ENCODE measurements around the gene GTF2H1.

GTF2H1 gene

DNA sequence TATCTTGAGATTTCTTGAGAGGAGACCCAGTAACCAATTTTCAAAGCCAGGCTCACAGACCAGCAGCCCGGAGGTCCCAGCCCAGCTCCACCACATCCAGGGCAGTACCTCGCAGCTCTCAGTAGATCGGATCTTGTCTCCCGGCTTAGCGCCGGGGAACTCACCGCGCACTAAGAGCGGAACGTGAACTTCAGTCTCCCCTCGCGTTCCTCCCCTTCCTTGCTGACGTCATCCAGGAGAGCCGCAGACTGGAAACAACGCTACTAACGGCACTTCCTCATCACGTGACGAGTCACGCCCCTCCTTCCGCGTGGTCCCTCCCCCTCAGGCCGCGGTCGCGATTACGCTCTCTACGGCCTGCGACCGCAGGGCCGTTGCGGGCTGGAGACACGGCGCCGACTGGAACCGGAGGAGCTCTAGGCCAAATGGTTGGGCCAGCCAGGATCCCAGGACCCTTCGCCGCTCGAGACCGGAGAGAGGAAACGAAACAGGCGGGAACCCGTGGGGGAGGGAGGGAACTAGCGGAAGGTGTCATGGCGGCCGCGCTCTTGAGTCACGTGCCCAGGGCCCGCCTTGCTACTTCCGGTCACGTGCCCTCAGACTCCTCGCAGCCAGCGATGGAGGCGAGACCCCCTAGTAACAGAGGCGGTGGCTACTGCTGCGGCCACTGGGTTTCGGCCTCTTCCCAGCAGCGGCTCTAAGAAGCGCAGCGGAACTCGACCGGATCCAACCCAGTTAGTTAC, at the start of gene GTF2H1, which contains the start of gene HPS5:
Gene GTF2H1, plus strand, starts transcription at position 599 of the 743 bp plus-strand sequence. CDS start 10,508 bp downstream, outside the sequence.
Gene HPS5, minus strand, starts transcription at position 172 of the 743 bp plus-strand sequence. CDS start 4,282 bp downstream, outside the sequence.
- DNase-seq: peak; percentile 99

DNA sequence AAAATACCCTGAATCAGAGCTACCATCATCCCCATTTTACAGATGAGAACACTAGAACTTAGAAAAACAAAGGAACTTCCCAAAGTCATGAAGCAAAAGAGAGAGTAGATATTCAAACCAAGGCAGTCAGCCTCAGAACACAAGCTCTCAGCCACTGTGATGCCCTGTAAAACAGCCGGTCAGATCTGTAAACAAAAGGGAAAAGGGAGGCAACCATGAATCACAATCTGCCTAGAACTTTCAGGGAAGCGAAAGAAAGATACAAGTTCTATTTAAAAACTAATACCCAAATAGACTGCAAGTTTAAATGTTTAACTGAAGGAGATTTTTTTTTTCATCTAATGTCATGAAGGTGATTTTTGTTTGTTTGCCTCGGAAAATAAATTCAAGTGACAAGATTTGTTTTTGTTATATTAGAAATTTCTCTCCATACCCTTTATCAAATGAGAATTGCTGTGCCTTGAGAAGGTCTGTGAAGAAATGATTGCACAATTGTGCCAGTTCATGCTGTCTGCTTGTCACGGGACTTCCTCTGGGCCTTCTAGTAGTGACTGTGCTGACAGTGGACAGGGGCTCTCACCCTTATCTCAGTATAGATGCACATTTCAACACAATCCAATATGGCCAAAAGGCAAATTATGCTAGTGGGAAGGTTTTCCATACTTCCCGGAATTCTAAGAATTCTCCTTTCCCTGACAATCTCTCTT, 44.6 kb upstream of the GTF2H1 start:
- no peak for DNase-seq

DNA sequence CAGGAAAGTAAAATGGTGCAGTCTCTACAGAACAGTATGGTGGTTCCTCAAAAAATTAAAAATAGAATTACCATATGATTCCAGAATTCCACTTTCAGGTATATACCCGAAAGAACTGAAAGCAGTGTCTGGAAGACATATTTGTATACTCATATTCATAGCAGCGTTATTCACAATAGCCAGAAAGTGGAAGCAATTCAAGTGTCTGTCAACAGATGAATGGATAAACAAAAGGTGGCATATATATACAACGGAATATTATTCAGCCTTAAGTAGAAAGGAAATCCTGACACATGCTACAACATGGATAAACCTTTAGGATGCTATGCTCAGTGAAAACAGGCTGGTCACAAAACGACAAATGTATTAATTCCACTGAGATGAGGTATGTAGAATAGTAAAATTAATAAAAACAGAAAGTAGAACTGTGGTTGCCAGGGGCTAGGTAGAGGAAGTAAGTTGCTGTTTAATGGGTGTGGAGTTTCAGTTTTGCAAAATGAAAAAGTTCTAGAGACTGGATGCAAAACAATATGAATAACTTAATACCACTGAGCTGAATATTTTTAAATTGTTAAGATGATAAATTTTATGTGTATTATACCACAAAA, 41.8 kb upstream of the GTF2H1 start:
- no peak for DNase-seq

DNA sequence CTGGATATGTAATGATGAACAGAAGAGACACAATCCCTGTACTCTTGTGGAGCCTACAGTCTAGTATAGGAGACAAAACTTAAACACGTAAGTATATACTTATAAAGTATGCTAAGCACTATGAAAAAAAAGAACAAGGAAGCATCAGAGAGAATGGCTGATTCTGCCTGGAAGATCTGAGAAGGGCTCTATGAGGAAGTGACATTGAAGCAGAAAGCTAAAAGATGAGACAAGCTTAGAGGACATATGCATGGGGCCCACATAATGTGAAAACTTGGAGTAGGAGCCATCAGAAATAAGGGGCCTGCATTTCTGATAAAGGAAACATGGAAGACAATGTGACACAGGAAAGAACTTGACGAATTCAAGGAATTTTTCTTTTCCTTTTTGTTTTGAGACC, 39.7 kb upstream of the GTF2H1 start:
- no peak for DNase-seq

DNA sequence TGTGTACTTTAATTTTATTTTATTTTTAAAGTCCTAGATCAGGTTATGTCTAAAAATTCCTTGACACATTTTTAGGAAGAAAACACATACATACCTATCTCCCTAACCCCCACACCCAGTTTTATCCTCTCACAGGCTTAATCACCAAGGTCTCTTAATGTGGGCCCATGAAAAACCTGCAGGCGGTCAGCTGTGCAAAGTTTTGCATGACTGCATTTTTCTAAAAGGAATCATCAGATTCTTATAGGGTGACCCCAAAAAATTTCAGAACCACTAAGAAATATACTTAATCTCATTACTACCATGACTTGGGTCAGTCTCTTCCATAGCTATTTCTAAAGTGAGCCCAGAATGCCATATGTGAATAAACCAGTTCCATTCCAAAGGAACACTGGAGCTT, 36.5 kb upstream of the GTF2H1 start:
- no peak for DNase-seq

DNA sequence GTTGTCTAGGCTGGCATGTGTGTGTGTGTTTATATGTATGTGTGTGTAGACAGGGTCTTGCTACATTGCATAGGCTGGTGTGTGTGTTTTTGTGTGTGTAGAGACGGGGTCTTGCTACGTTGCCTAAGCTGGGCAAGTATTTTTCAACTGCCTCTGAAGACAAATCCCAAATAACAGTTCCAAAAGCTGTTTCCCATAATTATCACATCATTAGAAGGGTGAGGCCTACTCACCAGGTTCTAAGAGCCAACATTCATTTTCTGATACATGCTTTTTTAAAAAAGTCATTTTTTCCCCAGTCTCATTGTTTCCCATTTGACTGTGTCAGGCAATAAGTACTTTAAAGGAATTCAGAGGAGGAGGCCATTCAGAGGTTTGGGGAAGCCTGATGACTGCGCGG, 33.5 kb upstream of the GTF2H1 start:
- no peak for DNase-seq

DNA sequence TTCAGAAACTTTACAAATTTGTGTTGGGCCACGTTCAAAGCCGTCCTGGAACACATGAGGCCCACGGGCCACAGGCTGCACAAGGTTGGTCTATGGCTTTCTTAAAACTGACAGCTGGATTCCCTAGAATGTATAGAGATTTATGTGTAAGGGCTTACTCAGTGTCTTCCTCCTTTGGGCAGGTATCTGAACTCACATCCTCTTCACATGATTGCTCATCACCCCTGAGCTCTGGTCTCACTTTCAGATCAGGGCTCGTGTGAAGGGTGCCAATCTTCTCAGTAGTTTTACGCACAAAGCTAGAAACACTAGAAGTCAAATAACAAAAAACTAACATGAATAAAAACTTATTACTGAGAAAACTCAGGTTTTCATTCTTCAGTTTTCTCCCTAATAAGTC, 27.5 kb upstream of the GTF2H1 start:
- no peak for DNase-seq

DNA sequence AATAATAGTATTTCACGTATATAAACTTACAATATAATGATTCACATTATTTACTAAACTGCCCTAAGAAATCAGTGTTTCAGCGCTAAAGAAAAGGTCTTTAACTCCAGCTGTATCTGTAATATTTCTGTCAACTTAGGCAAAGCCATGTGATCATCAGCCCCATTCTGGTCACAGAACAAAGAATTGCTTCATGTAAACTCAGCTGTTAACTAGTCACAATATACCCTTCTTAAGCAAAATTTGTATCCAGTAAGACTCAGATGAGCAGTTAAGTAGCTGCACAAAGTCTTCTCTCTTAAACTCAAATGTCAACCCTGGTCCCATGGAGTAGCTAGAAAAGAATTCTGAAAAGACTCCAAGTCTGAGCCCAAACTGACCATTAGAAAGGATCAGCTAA, 27.1 kb upstream of the GTF2H1 start:
- no peak for DNase-seq

DNA sequence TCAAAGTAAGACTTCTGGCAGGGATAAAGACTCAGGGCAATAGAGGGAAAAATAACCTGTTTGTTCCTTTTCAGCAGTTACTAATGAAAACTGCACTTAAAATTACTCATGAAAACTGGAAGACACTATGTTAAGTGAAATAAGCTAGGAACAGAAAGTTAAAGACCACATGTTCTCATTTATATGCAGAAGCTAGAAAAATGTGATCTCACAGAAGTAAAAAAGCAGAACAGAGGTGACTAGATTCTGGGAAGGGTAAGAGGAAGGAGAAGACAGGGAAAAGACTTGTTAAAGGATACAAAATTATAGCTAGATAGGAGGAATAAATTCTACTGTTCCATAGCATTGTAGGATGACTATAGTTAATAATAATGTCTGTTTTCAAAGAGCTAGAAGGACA, 22.6 kb upstream of the GTF2H1 start:
- no peak for DNase-seq

DNA sequence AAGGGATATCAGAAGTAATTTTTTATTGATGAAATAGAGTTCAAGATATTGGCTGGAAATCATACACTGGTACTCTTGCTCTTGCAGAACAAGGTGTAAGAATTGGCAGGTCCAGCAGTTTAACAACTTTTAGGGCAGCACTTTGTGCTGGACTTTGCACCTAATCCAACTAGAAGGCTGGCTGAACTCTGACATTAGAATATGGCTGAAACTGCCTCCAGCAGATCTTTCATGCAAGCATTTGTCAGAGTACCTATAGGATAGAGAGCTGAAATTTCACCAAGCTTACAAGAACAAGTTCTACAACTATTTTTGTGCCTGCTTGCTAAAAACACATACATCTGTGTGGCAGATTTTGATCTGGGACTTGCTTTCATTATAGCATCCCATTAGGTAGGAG, 17.6 kb upstream of the GTF2H1 start:
- DNase-seq: no peak

DNA sequence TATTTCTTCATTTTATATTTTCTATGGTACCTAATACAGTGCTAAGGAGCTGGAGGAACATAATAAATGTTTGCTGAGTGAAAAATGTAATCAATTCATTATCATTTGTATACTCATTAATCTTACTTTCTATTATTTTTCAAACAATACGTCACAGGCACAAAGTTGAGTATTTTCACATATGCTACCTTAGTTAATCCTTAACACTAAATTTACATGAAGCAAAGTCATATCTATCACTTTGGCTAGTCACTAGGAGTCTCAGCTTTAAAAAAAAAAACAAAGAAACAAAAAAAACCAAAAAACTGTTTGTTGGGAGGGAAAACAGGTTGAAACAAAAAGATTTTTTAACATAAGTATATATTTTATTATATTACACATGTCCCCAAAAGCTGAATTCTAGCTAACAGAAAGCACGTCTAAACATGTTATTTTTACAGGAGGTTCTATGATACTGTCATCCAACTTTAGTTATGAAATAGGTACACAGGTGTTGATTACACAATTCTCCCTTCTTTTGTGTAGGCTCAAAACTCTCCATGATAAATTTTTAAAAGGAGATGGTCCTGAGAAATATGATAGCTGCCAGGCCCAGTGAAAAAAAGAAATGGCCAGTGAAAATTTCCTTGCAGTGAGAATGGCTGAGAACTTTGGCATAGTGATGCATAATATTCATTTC, 14.8 kb upstream of the GTF2H1 start:
- DNase-seq: no peak

DNA sequence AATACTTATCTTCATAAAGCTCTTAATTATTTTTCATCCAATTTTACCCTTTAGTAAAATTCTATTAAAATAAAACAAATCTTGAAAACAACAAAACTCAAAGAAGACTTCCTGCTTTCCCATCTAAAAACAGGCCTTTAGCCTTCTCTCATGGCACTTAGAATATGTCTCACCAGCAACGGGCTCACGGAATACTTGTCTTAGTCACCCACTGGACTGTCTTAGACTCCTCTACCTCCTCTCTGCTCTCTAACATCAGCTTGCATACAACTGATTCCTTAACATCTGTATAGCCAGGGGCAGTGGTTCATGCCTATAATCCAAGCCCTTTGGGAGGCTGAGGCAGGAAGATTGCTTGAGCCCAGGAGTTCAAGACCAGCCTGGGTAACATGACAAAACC, 14.1 kb upstream of the GTF2H1 start:
- no peak for DNase-seq

DNA sequence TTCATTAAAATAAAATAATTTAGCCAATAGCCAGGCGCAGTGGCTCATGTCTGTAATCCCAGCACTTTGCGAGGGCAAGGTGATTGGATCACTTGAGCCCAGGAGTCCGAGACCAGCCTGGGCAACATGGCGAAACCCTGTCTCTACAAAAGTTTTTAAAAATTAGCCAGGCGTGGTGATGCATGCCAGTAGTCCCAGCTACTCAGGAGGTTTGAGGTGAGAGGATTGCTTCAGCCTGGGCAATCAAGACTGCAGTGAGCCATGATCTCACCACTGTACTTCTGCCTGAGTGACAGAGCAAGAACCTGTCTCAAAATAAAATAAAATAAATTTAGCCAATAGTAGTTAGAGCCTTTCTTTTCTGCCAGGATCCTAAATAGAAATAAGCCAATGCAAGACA, 12.7 kb upstream of the GTF2H1 start:
- DNase-seq: no peak

DNA sequence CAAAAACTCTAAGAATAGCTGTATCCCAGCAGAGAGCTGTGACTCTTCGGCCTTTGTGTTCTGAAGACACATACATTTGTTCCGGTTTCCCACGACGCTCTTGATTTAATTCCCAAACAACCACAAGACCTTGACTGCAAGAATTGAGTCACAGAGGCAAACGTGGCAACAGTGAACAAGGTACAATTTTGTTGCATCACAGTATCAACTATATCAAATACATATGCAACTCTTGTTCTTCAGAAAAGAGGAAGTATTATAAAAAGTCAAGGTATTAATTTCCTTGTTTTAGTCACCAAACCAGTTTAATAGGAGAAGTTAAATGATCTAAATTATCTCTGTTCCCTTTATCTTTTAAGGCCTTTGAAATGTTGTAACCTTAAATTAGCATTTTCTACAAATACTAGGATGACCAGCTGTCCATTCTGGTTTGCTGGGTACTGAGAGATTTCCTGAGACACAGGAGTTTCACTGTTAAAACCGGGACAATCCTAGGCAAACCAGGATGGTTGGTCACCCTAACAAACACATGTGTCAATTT, 11.5 kb upstream of the GTF2H1 start:
- DNase-seq: no peak

DNA sequence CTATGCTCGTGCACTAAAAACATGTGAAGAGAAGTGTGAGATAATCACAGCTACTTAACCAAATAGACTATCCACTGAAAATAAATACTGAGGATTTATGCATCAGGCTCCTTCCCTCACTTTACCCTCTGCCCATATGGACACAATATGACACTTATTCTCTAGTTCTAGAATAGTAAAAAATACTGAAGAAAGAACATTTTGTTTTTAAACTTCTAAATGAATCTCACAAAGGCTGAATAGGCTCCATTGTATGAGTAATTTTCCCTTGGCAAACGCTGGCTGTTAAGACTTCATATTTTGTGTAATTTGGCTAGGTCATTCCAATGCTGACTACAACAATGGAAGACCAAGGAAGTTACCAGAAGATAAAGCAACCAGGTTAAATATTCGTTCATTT, 10.4 kb upstream of the GTF2H1 start:
- no peak for DNase-seq

DNA sequence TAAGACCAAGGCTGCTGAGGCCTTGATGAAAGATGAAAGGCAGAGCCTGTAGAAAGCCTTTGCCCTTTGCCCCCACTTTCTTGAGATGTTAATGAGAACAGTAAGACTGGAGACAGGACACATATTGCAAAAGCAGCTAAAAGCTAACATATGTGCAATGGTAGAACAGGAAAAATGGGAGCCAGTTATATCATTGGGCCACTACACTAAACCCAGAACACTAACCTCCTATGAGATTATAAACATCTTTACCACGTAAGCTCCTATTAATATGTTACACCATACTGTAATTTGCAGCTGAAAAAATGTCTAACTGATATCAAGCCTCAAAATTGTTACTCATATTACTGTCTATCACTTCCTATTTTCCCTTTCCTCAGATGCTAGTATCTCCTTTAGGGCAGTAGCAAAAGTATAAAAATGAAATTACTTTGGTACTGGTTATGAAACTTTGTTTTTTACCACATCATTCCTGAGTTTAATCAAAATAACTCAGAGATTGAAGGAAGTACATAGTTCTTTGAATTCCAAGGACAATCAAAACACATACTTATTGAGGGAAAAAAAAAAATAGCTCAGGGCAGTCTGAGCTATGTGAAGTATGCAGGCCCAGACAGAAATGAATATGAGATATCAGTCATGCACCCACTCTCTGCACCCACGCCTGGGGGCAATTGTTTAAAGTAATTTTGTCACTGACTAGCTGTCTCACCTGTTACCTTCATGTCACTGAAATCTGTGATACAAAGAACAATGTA, 9.5 kb upstream of the GTF2H1 start:
- no peak for DNase-seq

DNA sequence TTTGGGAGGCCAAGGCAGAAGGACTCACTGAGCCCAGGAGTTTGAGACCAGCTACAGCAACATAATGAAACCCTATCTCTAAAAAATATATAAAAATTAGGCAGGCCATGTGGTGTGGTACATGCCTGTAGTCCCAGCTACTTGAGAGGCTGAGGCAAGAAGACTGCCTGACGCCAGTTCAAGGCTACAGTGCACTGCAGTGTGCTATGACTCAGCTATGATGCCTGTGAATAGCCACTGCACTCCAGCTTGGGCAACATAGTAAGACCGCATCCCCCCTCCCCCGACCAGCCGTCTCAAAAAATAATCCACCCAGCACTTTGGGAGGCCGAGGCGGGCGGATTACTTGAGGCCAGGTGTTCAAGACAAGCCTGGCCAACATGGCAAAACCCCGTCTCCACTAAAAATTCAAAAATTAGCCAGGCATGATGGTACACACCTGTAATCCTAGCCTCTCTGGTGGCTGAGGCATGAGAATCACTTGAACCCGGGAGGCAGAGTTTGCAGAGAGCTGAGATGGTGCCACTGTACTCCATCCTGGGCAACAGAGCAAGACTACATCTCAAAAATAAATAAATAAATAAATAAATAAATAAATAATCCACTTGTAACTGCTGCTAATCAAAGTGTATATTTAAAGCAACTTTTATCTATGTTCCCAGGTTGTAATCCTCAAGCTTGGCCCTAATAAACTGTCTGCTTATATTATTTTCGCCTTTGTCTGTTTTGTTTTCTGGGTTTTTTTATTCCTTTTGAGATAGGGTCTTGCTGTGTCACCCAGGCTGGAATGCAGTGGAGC, 8.2 kb upstream of the GTF2H1 start:
- DNase-seq: no peak

DNA sequence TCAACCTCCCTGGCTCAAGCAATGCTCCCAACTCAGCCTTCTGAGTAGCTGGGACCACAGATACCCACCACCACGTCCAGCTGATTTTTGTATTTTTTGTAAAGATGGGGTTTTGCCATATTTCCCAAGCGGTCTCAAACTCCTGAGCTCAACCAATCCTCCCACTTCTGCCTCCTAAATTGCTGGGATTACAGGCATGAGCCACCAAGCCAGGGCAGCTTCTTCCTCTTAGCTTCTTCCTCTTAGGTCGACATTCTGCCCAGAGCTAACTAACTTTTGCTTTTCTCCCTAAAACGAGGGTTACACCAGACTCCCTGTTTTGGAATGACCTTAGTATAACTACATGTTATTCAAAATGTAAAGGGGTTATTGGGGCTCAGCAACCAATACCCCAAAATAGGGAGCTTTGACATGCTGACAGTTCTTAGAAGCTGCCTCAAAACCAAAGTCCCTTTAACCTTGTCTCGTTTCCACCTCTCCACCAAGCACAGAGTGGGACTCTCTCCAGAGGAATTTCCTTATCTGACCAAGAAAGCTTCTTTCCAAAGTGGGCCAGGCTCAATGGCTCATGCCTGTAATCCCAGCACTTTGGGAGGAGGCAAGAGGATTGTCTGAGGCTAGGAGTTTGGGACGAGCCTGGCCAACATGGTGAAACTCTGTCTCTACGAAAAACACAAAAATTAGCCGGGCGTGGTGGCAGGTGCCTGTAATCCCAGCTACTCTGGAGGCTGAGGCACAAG, 7.4 kb upstream of the GTF2H1 start:
- DNase-seq: no peak

DNA sequence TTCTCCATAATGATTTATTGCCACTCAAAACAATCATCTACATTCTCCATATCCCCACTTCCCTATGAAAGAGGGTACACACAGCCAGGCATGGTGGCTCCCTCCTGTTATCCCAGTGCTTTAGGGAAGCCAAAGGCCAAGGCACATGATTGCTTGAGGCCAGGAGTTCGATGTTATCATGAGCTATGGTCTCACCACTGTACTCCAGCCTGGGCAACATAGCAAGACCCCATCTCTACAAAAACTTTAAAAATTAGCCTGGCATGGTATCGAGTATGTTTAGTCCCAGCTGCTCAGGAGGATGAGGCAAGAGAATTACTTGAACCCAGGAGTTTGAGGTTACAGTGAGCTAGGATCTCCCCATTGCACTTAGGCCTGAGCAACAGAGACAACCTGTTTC, 6.5 kb upstream of the GTF2H1 start:
- no peak for DNase-seq

DNA sequence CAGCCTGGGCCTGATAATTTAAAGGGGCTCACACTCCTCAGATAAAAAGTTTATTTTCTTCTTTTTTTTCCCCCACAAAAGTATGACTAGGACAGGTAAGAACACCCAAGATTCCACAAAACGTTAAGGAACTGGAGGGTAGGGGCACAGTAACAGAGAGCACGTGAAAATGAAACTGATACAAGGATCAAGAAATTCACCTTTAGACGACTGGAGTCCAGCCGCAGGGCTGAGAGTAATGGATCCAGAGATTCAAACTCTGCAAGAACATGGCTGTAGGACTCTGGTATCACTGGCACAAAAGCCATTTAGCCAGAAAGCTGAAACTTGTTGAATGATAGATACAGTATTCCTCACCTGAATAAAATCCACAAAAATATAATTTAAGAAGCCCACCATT, 4.8 kb upstream of the GTF2H1 start:
- no peak for DNase-seq

DNA sequence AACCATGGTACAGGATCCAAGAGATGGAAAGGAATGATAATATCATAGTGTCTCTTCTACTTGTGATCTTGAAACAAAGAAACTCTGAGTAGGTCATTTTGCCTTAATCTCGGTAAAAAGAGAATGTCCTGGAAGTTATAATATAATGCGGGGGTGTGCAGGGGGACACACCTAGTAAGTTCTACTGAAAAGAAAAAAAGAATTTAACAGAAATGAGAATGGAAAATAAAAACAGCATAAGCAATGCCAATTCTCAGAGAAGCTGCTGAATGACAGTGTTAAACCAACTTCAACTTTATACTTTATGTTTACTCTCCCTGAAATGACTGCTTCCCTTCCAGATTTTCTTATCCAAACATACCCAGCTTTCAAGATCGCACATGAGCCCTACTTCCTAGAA, 2.5 kb upstream of the GTF2H1 start:
- DNase-seq: no peak

Measured in NCI-H526 (cell line).